CD14-positive monocyte (primary cell): ENCODE data around the gene SRGAP1. TPM values are rescaled to one million over a fixed set of nuclear protein-coding genes. Genes with fewer than 3 reads are reported as not detected.

ENCODE experiments used
- DNase-seq, 3 donors: peaks; one replicate each; pipeline ENCODE4 v3.0.0-alpha.2; 2011 to 2022
- H2AFZ ChIP-seq: 2 replicates; pipeline ENCODE4 v1.6.0; 2012; ENCODE audit warnings: mild to moderate bottlenecking, low read depth, low read length, inconsistent platforms; ENCODE audit not compliant: insufficient read depth, poor library complexity, severe bottlenecking
- H3K27ac ChIP-seq, 2 donors: 1 replicate in 1 of 2; 2 replicates in 1 of 2; pipeline ENCODE4 v1.5.1; 2012 to 2013; ENCODE audit warnings: low read length in 2 of 2, control low read depth in 1 of 2, inconsistent platforms in 1 of 2, low read depth in 1 of 2, mild to moderate bottlenecking in 1 of 2
- H3K27me3 ChIP-seq, 2 donors: one replicate each; pipeline versions ENCODE4 v1.6.0 to v1.6.1; 2011 to 2013; ENCODE audit warnings: low read length in 2 of 2; ENCODE audit not compliant: control insufficient read depth in 2 of 2, insufficient read depth in 2 of 2
- H3K36me3 ChIP-seq, 2 donors: replicated peaks in 1 of 2; 1 replicate in 1 of 2; 2 replicates in 1 of 2; pipeline versions ENCODE4 v1.5.1 to v1.6.1; 2012 to 2013; ENCODE audit warnings: low read length in 2 of 2, control low read depth in 1 of 2, inconsistent platforms in 1 of 2, mild to moderate bottlenecking in 1 of 2; ENCODE audit not compliant: insufficient read depth in 2 of 2, control insufficient read depth in 1 of 2
- H3K4me1 ChIP-seq, 2 donors: 1 replicate in 1 of 2; 2 replicates in 1 of 2; pipeline versions ENCODE4 v1.5.1 to v1.6.1; 2012 to 2013; ENCODE audit warnings: low read length in 2 of 2, control low read depth in 1 of 2, inconsistent platforms in 1 of 2, mild to moderate bottlenecking in 1 of 2, moderate library complexity in 1 of 2; ENCODE audit not compliant: insufficient read depth in 2 of 2, control insufficient read depth in 1 of 2
- H3K4me2 ChIP-seq: replicated peaks from 2 replicates; pipeline ENCODE3; 2012; ENCODE audit warnings: low read length, moderate library complexity, mild to moderate bottlenecking; ENCODE audit not compliant: poor library complexity, severe bottlenecking; ENCODE audit errors: extremely low read depth
- H3K4me3 ChIP-seq, 3 experiments: fragments of 200-600 bp in 1 of 3; sonication (generic) in 1 of 3; replicated peaks in 1 of 3; 1 replicate in 2 of 3; 2 replicates in 1 of 3; pipeline ENCODE4 v1.5.1; 2011 to 2013; ENCODE audit warnings: low read length in 3 of 3, mild to moderate bottlenecking in 3 of 3, control low read depth in 2 of 3, low read depth in 2 of 3, inconsistent platforms in 1 of 3, moderate library complexity in 1 of 3
- H3K79me2 ChIP-seq: 2 replicates; pipeline ENCODE4 v1.6.0; 2012; ENCODE audit warnings: mild to moderate bottlenecking, control low read depth, inconsistent platforms, low read length, moderate library complexity; ENCODE audit not compliant: insufficient read depth
- H3K9ac ChIP-seq: 2 replicates; pipeline ENCODE4 v1.6.0; 2017; ENCODE audit warnings: low read length, mild to moderate bottlenecking; ENCODE audit not compliant: insufficient read depth, poor library complexity, severe bottlenecking
- H3K9me3 ChIP-seq, 2 donors: replicated peaks in 1 of 2; 1 replicate in 1 of 2; 2 replicates in 1 of 2; pipeline versions ENCODE4 v1.5.1 to v1.6.1; 2012 to 2013; ENCODE audit warnings: low read length in 2 of 2, control low read depth in 1 of 2; ENCODE audit not compliant: control insufficient read depth in 1 of 2, insufficient read depth in 1 of 2
- H4K20me1 ChIP-seq: 2 replicates; pipeline ENCODE4 v1.6.0; 2012; ENCODE audit warnings: mild to moderate bottlenecking, low read length, control low read depth, moderate library complexity; ENCODE audit not compliant: insufficient read depth
- H3K27ac Mint-ChIP-seq, 7 donors: one replicate each; pipeline ENCODE4 v1.8.0; 2020; ENCODE audit warnings: mild to moderate bottlenecking in 7 of 7, mixed read lengths in 7 of 7, moderate library complexity in 6 of 7, inconsistent platforms in 2 of 7
- H3K27me3 Mint-ChIP-seq, 3 donors: one replicate each; pipeline ENCODE4 v1.8.0; 2021 to 2022; ENCODE audit warnings: low read depth in 3 of 3, mild to moderate bottlenecking in 3 of 3, mixed read lengths in 3 of 3, moderate library complexity in 3 of 3, inconsistent platforms in 1 of 3
- H3K36me3 Mint-ChIP-seq, 2 donors: one replicate each; pipeline ENCODE4 v1.8.0; 2020; ENCODE audit warnings: mixed read lengths in 2 of 2, inconsistent platforms in 1 of 2, mild to moderate bottlenecking in 1 of 2
- H3K4me1 Mint-ChIP-seq: one replicate; pipeline ENCODE4 v1.8.0; 2020; ENCODE audit warnings: mild to moderate bottlenecking, mixed read lengths
- H3K4me3 Mint-ChIP-seq, 2 donors: one replicate each; pipeline ENCODE4 v1.8.0; 2020; ENCODE audit warnings: mild to moderate bottlenecking in 2 of 2, mixed read lengths in 2 of 2, moderate library complexity in 1 of 2
- H3K9me3 Mint-ChIP-seq, 7 donors: one replicate each; pipeline ENCODE4 v1.8.0; 2020 to 2022; ENCODE audit warnings: mixed read lengths in 7 of 7, mild to moderate bottlenecking in 6 of 7, moderate library complexity in 6 of 7, inconsistent platforms in 2 of 7
- CTCF ChIP-seq: fragments of 200-600 bp; IDR thresholded peaks from one replicate; pipeline ENCODE4 v1.8.0; 2022; ENCODE audit warnings: antibody characterized with exemption, mild to moderate bottlenecking
- WGBS: methylation state at CpG from one replicate; pipeline ENCODE4 v1.1.5; 2013; ENCODE audit warnings: missing lambda C conversion rate; ENCODE audit not compliant: insufficient coverage; 5-methylcytosine and 5-hydroxymethylcytosine counted together
- intact Hi-C, 2 donors: fragments of 100-400 bp; cut with micrococcal nuclease; formaldehyde crosslinking; loops; one replicate each; pipeline versions ENCODE4 v1.15.0 to v1.15.1; 2023
- polyA plus RNA-seq, 3 donors: library from polyadenylated mRNA; depleted of rRNA in 1 of 3; unstranded in 2 of 3; stranded (reverse) in 1 of 3; fragments of 300-500 nt in 2 of 3; fragments of >200 nt in 1 of 3; fragmentation: Illumina TruSeq in 2 of 3; gene quantifications; 1 replicate in 2 of 3; 2 replicates in 1 of 3; pipeline ENCODE4 v1.2.3, GENCODE V29; 2012 to 2021

The SRGAP1 gene
- polyA plus RNA-seq, 3 donors = 0.05 to 0.52 (median 0.07) TPM

- no peak overlapping the region for H3K4me3 Mint-ChIP-seq
- Histone ChIP-seq H3K4me2 (no peak overlapping the region), H3K79me2 (no peaks in the 10 kb centered on the region), H3K36me3 (no peaks in the 10 kb centered on the region), H3K9me3 (no peaks in the 10 kb centered on the region), H3K4me1 (no peaks in the 10 kb centered on the region), H4K20me1 (no peaks in the 10 kb centered on the region), H2AFZ (no peak overlapping the region), H3K27ac (no peak overlapping the region), H3K27me3 (no peaks in the 10 kb centered on the region), H3K9ac (no peak overlapping the region), H3K4me3 (no peak overlapping the region)
- no peak overlapping the region for H3K27ac Mint-ChIP-seq
- no peak for TF ChIP-seq CTCF
- intact Hi-C loops = no loop called here
- no peaks in the 10 kb centered on the region for H3K36me3 Mint-ChIP-seq
- no peaks in the 10 kb centered on the region for H3K4me1 Mint-ChIP-seq
- H3K9me3 Mint-ChIP-seq = no peaks in the 10 kb centered on the region
- peaks cover 0 to 1% (median 0%) of the 10 kb centered on the region in 3 donors for H3K27me3 Mint-ChIP-seq
- DNase-seq = no peak
Observed at GRCh38 chr12:64018524-64018923, 174.0 kb downstream of the SRGAP1 start.

GRCh38 chr12:64019101-64019500 is 174.6 kb downstream of the SRGAP1 start:
- H3K9me3 ChIP-seq = no peaks in the 10 kb centered on the region
- H3K4me2 ChIP-seq = no peak overlapping the region
- Mint-ChIP-seq H3K36me3 (no peaks in the 10 kb centered on the region), H3K9me3 (peaks cover 0 to under 1% (median 0%) of the 10 kb centered on the region in 7 donors), H3K4me3 (no peak overlapping the region), H3K27ac (no peak overlapping the region), H3K27me3 (peaks cover 0 to 1% (median 0%) of the 10 kb centered on the region in 3 donors), H3K4me1 (no peaks in the 10 kb centered on the region)
- WGBS = no CpG with 5 or more reads among the region's 2 CpGs
- intact Hi-C loops = no loop called here
- no peak overlapping the region for H3K27ac ChIP-seq
- TF ChIP-seq CTCF = no peak
- H3K36me3 ChIP-seq = no peaks in the 10 kb centered on the region
- H3K27me3 ChIP-seq = no peaks in the 10 kb centered on the region
- H3K4me3 ChIP-seq = no peak overlapping the region
- no peaks in the 10 kb centered on the region for H3K79me2 ChIP-seq
- no peak overlapping the region for H3K9ac ChIP-seq
- DNase-seq = no peak
- no peaks in the 10 kb centered on the region for H3K4me1 ChIP-seq
- H4K20me1 ChIP-seq = no peaks in the 10 kb centered on the region
- H2AFZ ChIP-seq = no peak overlapping the region
